Measurements from ENCODE around the gene HYCC2.

Gene HYCC2

DNA sequence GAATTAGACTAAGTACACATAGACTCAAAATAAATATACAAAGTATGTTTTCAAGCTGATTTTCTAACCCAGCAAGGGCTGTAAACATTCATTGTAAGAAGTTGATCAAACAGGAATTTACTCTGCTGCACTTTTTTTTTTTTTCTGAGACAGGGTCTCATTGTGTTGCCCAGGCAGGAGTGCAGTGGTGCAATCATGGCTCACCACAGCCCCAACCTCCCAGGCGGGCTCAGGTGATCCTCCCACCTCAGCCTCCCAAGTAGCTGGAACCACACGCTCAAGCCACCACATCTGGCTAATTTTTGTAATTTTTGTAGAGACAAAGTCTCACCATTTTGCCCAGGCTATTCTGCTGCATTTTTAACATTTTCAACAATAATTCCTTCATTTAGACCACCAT, 36.2 kb upstream of the HYCC2 start:
- Histone ChIP-seq H3K4me1 (ENCODE audit: low read depth, poor library complexity, severe bottlenecking) (peaks cover 7% of the 10 kb centered on the region), H4K20me1 (ENCODE audit: insufficient read depth) (no peaks in the 10 kb centered on the region), H3K27me3 (ENCODE audit: insufficient read depth, low read depth) (no peaks in the 10 kb centered on the region), H3K9ac (no peak overlapping the region), H3K27ac (no peak overlapping the region), H3K79me2 (ENCODE audit: insufficient read depth, low read depth) (no peaks in the 10 kb centered on the region), H3K4me2 (no peak overlapping the region), H3K36me3 (ENCODE audit: insufficient read depth) (no peaks in the 10 kb centered on the region), H3K4me3 (IDR thresholded peaks at IDR 0.05; ENCODE audit: insufficient read depth, low read depth, low read length) (no peak overlapping the region), H2AFZ (ENCODE audit: low read depth) (no peak overlapping the region)
- TF ChIP-seq CTCF (conservative IDR thresholded peaks at IDR 0.05; ENCODE audit: low read depth, low read length), result no peak

DNA sequence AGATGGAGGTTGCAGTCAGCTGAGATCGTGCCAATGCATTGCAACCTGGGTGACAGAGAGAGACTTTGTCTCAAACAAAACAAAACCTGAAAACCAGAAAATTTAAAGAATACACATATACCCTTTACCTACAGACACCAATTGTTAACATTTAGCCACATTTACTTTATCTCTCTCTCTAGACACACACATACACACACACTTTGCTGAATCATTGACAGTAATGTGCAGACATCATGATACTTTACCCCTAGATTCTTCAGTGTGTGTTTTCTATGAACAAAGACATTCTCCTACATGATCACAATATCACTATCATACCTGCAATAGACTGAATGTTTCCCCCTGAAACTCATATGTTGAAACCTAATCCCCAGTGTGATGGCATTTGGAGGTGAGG, 34.3 kb upstream of the HYCC2 start:
- Histone ChIP-seq H4K20me1 (ENCODE audit: insufficient read depth) (no peaks in the 10 kb centered on the region), H2AFZ (ENCODE audit: low read depth) (no peak overlapping the region), H3K36me3 (ENCODE audit: insufficient read depth) (no peaks in the 10 kb centered on the region), H3K27me3 (ENCODE audit: insufficient read depth, low read depth) (no peaks in the 10 kb centered on the region), H3K79me2 (ENCODE audit: insufficient read depth, low read depth) (no peaks in the 10 kb centered on the region), H3K4me2 (no peak overlapping the region), H3K4me3 (IDR thresholded peaks at IDR 0.05; ENCODE audit: insufficient read depth, low read depth, low read length) (no peak overlapping the region), H3K27ac (no peak overlapping the region), H3K9ac (no peak overlapping the region), H3K4me1 (ENCODE audit: low read depth, poor library complexity, severe bottlenecking) (peaks cover under 1% of the 10 kb centered on the region)
- TF ChIP-seq CTCF (conservative IDR thresholded peaks at IDR 0.05; ENCODE audit: low read depth, low read length), result no peak

DNA sequence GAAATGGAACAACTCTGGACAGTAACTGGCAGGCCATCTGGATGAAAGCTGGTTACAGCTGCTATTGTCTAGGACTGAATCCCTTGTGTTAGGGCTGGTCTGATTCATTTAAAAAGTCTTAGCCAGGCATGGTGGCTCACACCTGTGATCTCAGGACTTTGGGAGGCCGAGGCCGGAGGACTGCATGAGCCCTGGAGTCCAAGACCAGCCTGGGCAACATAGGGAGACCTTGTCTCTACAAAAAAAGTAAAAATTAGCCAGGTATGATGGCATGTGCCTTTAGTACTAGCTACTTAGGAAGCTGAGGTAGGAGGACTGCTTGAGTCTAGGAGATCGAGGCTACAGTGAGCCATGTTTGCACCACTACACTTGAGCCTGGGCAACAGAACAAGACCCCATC, 29.0 kb upstream of the HYCC2 start:
- H2AFZ ChIP-seq (ENCODE audit: low read depth), result no peak overlapping the region
- H3K4me1 ChIP-seq (ENCODE audit: low read depth, poor library complexity, severe bottlenecking), result no peaks in the 10 kb centered on the region
- no peaks in the 10 kb centered on the region for H3K27me3 ChIP-seq (ENCODE audit: insufficient read depth, low read depth)
- H3K36me3 ChIP-seq (ENCODE audit: insufficient read depth), result no peaks in the 10 kb centered on the region
- H3K4me2 ChIP-seq, result no peak overlapping the region
- no peak overlapping the region for H3K9ac ChIP-seq
- H3K79me2 ChIP-seq (ENCODE audit: insufficient read depth, low read depth), result no peaks in the 10 kb centered on the region
- H3K4me3 ChIP-seq (IDR thresholded peaks at IDR 0.05; ENCODE audit: insufficient read depth, low read depth, low read length), result no peak overlapping the region
- no peak overlapping the region for H3K27ac ChIP-seq
- no peak for TF ChIP-seq CTCF (conservative IDR thresholded peaks at IDR 0.05; ENCODE audit: low read depth, low read length)
- H4K20me1 ChIP-seq (ENCODE audit: insufficient read depth), result no peaks in the 10 kb centered on the region

- no peak overlapping the region for H3K27ac ChIP-seq
- H3K4me1 ChIP-seq (ENCODE audit: low read depth, poor library complexity, severe bottlenecking), result no peaks in the 10 kb centered on the region
- no peaks in the 10 kb centered on the region for H3K27me3 ChIP-seq (ENCODE audit: insufficient read depth, low read depth)
- H3K79me2 ChIP-seq (ENCODE audit: insufficient read depth, low read depth), result no peaks in the 10 kb centered on the region
- no peak overlapping the region for H3K4me2 ChIP-seq
- no peak for TF ChIP-seq CTCF (conservative IDR thresholded peaks at IDR 0.05; ENCODE audit: low read depth, low read length)
- no peak overlapping the region for H2AFZ ChIP-seq (ENCODE audit: low read depth)
- no peak overlapping the region for H3K9ac ChIP-seq
- H3K36me3 ChIP-seq (ENCODE audit: insufficient read depth), result no peaks in the 10 kb centered on the region
- H4K20me1 ChIP-seq (ENCODE audit: insufficient read depth), result no peaks in the 10 kb centered on the region
- no peak overlapping the region for H3K4me3 ChIP-seq (IDR thresholded peaks at IDR 0.05; ENCODE audit: insufficient read depth, low read depth, low read length)
Observed at GRCh38 chr2:201093573-201093972, 22.1 kb upstream of the HYCC2 start.

DNA sequence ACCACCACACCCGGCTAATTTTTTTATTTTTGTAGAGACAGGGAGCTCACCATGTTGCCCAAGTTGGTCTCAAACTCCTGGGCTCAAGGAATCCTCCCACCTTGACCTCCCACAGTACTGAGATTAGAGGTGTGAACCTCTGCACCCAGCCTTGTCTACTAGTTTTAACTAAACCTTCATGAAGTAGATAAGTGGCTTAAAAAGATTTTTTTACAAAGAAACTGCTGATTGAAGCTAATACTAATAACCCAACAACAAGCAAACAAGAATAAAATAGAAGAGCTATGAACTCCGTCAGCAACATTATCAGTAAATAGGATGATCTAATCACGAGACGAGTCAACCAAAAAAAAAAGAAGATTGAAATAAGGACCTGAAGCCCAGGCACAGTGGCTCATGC, 19.1 kb upstream of the HYCC2 start:
- Histone ChIP-seq H3K27me3 (ENCODE audit: insufficient read depth, low read depth) (no peaks in the 10 kb centered on the region), H3K9ac (no peak overlapping the region), H3K27ac (no peak overlapping the region), H4K20me1 (ENCODE audit: insufficient read depth) (no peaks in the 10 kb centered on the region), H3K4me3 (IDR thresholded peaks at IDR 0.05; ENCODE audit: insufficient read depth, low read depth, low read length) (no peak overlapping the region), H3K36me3 (ENCODE audit: insufficient read depth) (peaks cover 6% of the 10 kb centered on the region; the same call in 1 of the 2 replicates), H2AFZ (ENCODE audit: low read depth) (no peak overlapping the region), H3K79me2 (ENCODE audit: insufficient read depth, low read depth) (no peaks in the 10 kb centered on the region), H3K4me1 (ENCODE audit: low read depth, poor library complexity, severe bottlenecking) (no peaks in the 10 kb centered on the region), H3K4me2 (no peak overlapping the region)
- TF ChIP-seq CTCF (conservative IDR thresholded peaks at IDR 0.05; ENCODE audit: low read depth, low read length), result no peak

All from KMS-11 (cell line).